SU-DHL-6 (cell line): ENCODE results near the gene KRT23.

Experiments used
- H2AFZ ChIP-seq: fragments of 200-600 bp; sonication (generic); 2 replicates; pipeline ENCODE4 v1.6.1; 2014; ENCODE audit warnings: low read depth, mild to moderate bottlenecking, moderate library complexity, mixed read lengths, antibody characterized with exemption, low read length; ENCODE audit not compliant: severe bottlenecking
- H3F3A ChIP-seq: fragments of 200-600 bp; shearing (Covaris generic); 2 replicates; pipeline ENCODE4 v1.6.0; 2016; ENCODE audit warnings: antibody characterized with exemption, mild to moderate bottlenecking; ENCODE audit not compliant: insufficient read depth
- H3K27ac ChIP-seq: fragments of 200-600 bp; sonication (generic); 2 replicates; pipeline ENCODE4 v1.5.1; 2016; ENCODE audit warnings: low read depth, mild to moderate bottlenecking, low read length, moderate library complexity, mixed read lengths
- H3K27me3 ChIP-seq: fragments of 200-600 bp; sonication (generic), shearing (Covaris generic); 2 replicates; pipeline ENCODE4 v1.6.0; 2014; ENCODE audit warnings: mild to moderate bottlenecking, low read length
- H3K36me3 ChIP-seq: fragments of 200-600 bp; sonication (generic); 2 replicates; pipeline ENCODE4 v1.6.1; 2014; ENCODE audit warnings: mild to moderate bottlenecking, low read length, mixed read lengths
- H3K4me2 ChIP-seq: fragments of 300-600, 200-600 bp; shearing (Covaris generic), sonication (generic); 2 replicates; pipeline ENCODE4 v1.6.0; 2014; ENCODE audit warnings: low read length, low read depth, mild to moderate bottlenecking; ENCODE audit not compliant: poor library complexity, severe bottlenecking
- H3K4me3 ChIP-seq: fragments of 200-600 bp; sonication (generic); 2 replicates; pipeline ENCODE4 v1.5.1; 2014; ENCODE audit warnings: antibody characterized with exemption, low read length, mild to moderate bottlenecking, mixed read lengths; ENCODE audit not compliant: insufficient read depth, poor library complexity, severe bottlenecking
- H3K79me2 ChIP-seq: fragments of 200-600 bp; sonication (generic); 2 replicates; pipeline ENCODE4 v1.6.1; 2014; ENCODE audit warnings: mild to moderate bottlenecking, low read length, moderate library complexity; ENCODE audit not compliant: insufficient read depth
- H3K9ac ChIP-seq: fragments of 200-600 bp; sonication (generic); 2 replicates; pipeline ENCODE4 v1.7.0; 2014; ENCODE audit warnings: mild to moderate bottlenecking, low read length
- H3K9me2 ChIP-seq: fragments of 200-600 bp; sonication (generic); replicated peaks from 2 replicates; pipeline ENCODE4 v1.6.1; 2014; ENCODE audit warnings: low read length; ENCODE audit not compliant: insufficient read depth
- H3K9me3 ChIP-seq: fragments of 200-600 bp; sonication (generic); 2 replicates; pipeline ENCODE4 v1.6.1; 2014; ENCODE audit warnings: low read length, mixed read lengths; ENCODE audit not compliant: insufficient read depth
- H4K20me1 ChIP-seq: fragments of 200-600 bp; sonication (generic); 2 replicates; pipeline ENCODE4 v1.6.1; 2014; ENCODE audit warnings: low read depth, mild to moderate bottlenecking, antibody characterized with exemption, low read length, moderate library complexity, mixed read lengths
- EZH2phosphoT487 ChIP-seq: fragments of 200-600 bp; sonication (generic), shearing (Covaris generic); conservative IDR thresholded peaks from 2 replicates; pipeline ENCODE4 v1.6.1; 2018; ENCODE audit warnings: mild to moderate bottlenecking, antibody characterized with exemption, low read length, moderate library complexity, mixed read lengths
- TF ChIP-seq, protein P1 (sequence below): fragments of 200-600 bp; sonication (generic); IDR thresholded peaks from one replicate; pipeline ENCODE4 v1.5.1; 2017; ENCODE audit warnings: antibody characterized with exemption, mild to moderate bottlenecking, low read length, moderate library complexity; ENCODE audit not compliant: insufficient read depth, poor library complexity, severe bottlenecking

The KRT23 gene

DNA sequence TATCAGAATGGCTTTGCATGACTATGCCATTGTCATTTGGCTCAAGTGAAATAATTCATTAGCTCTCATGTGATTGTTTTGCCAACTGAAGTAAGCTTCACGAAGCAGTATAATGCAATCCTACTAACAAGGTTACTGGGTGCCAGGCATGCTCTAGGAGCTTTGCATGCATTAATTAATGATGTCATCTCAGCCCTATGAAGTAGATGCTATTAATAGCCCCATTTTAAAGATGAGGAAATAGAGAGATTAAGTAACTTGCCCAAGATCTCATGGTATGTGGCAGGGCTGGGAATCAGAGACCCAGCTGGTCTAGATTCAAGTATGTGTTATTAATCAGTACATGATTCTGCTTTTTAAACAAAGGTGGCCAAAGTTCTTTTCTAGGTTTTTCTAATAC, 15.2 kb upstream of the KRT23 start:
- Histone ChIP-seq H3K9me3 (no peaks in the 10 kb centered on the region), H2AFZ (no peak overlapping the region), H3K4me2 (no peak overlapping the region), H3K9me2 (no peaks in the 10 kb centered on the region), H3F3A (no peaks in the 10 kb centered on the region), H3K27me3 (no peaks in the 10 kb centered on the region), H3K27ac (no peak overlapping the region), H3K9ac (no peak overlapping the region), H3K79me2 (no peaks in the 10 kb centered on the region), H3K36me3 (no peaks in the 10 kb centered on the region), H3K4me3 (no peak overlapping the region), H4K20me1 (no peaks in the 10 kb centered on the region)
- TF ChIP-seq, protein P1, sequence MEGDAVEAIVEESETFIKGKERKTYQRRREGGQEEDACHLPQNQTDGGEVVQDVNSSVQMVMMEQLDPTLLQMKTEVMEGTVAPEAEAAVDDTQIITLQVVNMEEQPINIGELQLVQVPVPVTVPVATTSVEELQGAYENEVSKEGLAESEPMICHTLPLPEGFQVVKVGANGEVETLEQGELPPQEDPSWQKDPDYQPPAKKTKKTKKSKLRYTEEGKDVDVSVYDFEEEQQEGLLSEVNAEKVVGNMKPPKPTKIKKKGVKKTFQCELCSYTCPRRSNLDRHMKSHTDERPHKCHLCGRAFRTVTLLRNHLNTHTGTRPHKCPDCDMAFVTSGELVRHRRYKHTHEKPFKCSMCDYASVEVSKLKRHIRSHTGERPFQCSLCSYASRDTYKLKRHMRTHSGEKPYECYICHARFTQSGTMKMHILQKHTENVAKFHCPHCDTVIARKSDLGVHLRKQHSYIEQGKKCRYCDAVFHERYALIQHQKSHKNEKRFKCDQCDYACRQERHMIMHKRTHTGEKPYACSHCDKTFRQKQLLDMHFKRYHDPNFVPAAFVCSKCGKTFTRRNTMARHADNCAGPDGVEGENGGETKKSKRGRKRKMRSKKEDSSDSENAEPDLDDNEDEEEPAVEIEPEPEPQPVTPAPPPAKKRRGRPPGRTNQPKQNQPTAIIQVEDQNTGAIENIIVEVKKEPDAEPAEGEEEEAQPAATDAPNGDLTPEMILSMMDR: no peak
- no peak for TF ChIP-seq EZH2phosphoT487

DNA sequence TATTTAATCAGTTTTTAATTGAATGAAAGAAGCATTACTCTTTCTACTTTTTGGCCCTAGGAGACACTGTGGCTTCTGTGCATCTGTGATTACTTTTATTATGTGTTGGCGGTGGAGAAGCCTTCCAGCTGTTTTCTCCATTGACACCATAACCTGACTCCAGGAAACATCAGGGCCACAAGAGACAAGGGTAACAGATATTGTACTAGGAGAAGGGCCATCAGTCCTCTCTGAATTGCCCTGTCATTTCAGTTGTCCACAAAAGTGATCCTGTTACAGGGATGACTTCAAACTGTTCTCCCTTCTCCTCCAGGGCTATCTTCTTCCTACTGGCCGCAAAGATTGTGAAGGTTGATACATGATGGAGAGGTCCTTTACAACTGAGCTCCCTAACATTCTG, 14.7 kb upstream of the KRT23 start:
- Histone ChIP-seq H3K9me3 (no peaks in the 10 kb centered on the region), H3K4me2 (no peak overlapping the region), H3K9ac (no peak overlapping the region), H2AFZ (no peak overlapping the region), H3K27me3 (no peaks in the 10 kb centered on the region), H4K20me1 (no peaks in the 10 kb centered on the region), H3K27ac (no peak overlapping the region), H3F3A (no peaks in the 10 kb centered on the region), H3K9me2 (no peaks in the 10 kb centered on the region), H3K79me2 (no peaks in the 10 kb centered on the region), H3K4me3 (no peak overlapping the region), H3K36me3 (no peaks in the 10 kb centered on the region)
- no peak for TF ChIP-seq EZH2phosphoT487
- TF ChIP-seq, protein P1: no peak

DNA sequence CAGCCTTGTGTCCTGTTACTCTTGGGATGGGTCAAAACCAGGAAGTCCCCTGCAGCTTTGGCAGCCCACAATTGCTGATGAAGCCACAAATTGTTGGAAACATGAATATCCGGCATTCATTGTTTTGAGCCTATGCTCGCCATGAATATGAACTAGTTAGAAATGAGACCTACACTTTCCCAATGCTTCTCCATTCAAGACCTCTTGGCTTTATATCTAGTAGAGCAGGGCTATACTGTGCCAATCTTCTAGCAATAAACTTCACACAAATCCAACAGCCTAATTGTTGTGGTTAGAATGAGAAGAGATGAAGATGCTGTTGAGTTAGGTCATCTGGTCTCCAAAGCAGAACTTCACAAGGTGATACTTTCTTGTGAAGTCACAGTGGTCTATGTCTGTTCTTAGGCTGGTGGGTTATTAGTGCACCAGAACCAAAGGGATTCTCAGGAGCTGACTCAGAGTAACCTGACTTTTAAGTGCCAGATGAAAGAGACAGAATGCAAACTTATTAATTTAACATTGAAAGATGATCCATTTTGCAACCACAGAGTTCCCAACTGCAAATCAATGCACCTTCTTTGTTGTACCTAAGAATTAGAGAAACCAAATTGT, 13.7 kb upstream of the KRT23 start:
- Histone ChIP-seq H3K9ac (no peak overlapping the region), H3K4me2 (no peak overlapping the region), H3F3A (no peaks in the 10 kb centered on the region), H4K20me1 (no peaks in the 10 kb centered on the region), H3K4me3 (no peak overlapping the region), H2AFZ (no peak overlapping the region), H3K36me3 (no peaks in the 10 kb centered on the region), H3K79me2 (no peaks in the 10 kb centered on the region), H3K9me2 (no peaks in the 10 kb centered on the region), H3K27ac (no peak overlapping the region), H3K9me3 (no peaks in the 10 kb centered on the region), H3K27me3 (no peaks in the 10 kb centered on the region)
- TF ChIP-seq, protein P1: no peak
- no peak for TF ChIP-seq EZH2phosphoT487
